ENCODE data around the gene PLA2G12B. TPM values are rescaled to one million over a fixed set of nuclear protein-coding genes. Genes with fewer than 3 reads are reported as not detected.

Gene PLA2G12B
- total and polyA plus RNA-seq, 2 of the 8 experiments (the other 6 are each of a cell fraction or from before 2014, with no cell fraction given), result not detected

DNA sequence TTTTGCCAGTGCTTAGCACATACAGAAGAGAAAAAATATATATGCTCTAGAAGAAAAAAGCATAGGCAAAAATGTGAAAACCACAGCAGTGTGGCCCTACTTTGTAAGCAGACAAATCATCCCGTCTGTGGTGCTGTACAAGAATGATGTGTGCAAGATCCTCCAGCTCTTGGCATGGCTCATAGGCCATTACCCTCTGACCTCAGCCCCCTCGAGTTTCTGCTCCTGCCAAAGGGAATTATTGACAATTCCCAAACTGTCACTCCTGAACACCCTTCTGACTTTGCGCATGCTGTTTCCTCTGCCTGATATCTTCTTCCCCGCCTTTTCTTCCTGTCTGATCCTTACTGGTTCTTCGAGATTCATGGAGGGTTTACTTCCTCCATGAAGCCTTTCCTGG, 27.1 kb downstream of the PLA2G12B start:
- no peaks in the 10 kb centered on the region for H4K20me1 ChIP-seq (replicated peaks in 1 of 2; ENCODE audit: control insufficient read depth in 1 of 2, insufficient read depth in 2 of 2, low read length in 2 of 2)
- H3K14ac ChIP-seq (ENCODE audit: insufficient read length), result no peak overlapping the region
- no peaks in the 10 kb centered on the region for H3K79me2 ChIP-seq (ENCODE audit: control insufficient read depth in 1 of 2, insufficient read depth in 2 of 2, low read length in 2 of 2)
- no peak overlapping the region for H2BK15ac ChIP-seq (ENCODE audit: low read length)
- H2BK120ac ChIP-seq (replicated peaks; ENCODE audit: low read depth, low read length), result no peak overlapping the region
- H4K91ac ChIP-seq (replicated peaks; ENCODE audit: insufficient read length, low read length), result no peak overlapping the region
- H3K23me2 ChIP-seq (ENCODE audit: low read depth, low read length), result no peaks in the 10 kb centered on the region
- no peak for TF ChIP-seq BACH1 (IDR thresholded peaks at IDR 0.05; ENCODE audit: low read length)
- no peak for TF ChIP-seq RBBP5 (IDR thresholded peaks at IDR 0.05; ENCODE audit: borderline replicate concordance, low read depth, low read length)
- no peak for TF ChIP-seq ZNF274 (IDR thresholded peaks at IDR 0.05; ENCODE audit: borderline replicate concordance, extremely low read depth, low read length)
- no peak for TF ChIP-seq EZH2 (IDR thresholded peaks at IDR 0.05; ENCODE audit: low read depth, low read length, severe bottlenecking)
- TF ChIP-seq, protein P1, sequence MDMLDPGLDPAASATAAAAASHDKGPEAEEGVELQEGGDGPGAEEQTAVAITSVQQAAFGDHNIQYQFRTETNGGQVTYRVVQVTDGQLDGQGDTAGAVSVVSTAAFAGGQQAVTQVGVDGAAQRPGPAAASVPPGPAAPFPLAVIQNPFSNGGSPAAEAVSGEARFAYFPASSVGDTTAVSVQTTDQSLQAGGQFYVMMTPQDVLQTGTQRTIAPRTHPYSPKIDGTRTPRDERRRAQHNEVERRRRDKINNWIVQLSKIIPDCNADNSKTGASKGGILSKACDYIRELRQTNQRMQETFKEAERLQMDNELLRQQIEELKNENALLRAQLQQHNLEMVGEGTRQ (IDR thresholded peaks at IDR 0.05; ENCODE audit: low read length), result no peak
- TF ChIP-seq CTBP2 (IDR thresholded peaks at IDR 0.05; ENCODE audit: borderline replicate concordance, insufficient read depth, insufficient read length, low read length), result no peak
- no peak for TF ChIP-seq RNF2 (IDR thresholded peaks at IDR 0.05; ENCODE audit: borderline replicate concordance, low read depth, low read length, missing control alignments, poor library complexity, severe bottlenecking)
- TF ChIP-seq GABPA (IDR thresholded peaks at IDR 0.05; ENCODE audit: borderline replicate concordance, insufficient read depth, low read length), result no peak
- no peak for TF ChIP-seq EP300 (IDR thresholded peaks at IDR 0.05; ENCODE audit: borderline replicate concordance in 1 of 2, low read depth in 2 of 2, low read length in 2 of 2)
- TF ChIP-seq CREB1 (IDR thresholded peaks at IDR 0.05), result no peak
- no peak for TF ChIP-seq POU5F1 (IDR thresholded peaks at IDR 0.05; ENCODE audit: low read depth, low read length)
- TF ChIP-seq NRF1 (IDR thresholded peaks at IDR 0.05; ENCODE audit: low read depth, low read length), result no peak
- H3K4me1 ChIP-seq (replicated peaks in 1 of 4; ENCODE audit: control insufficient read depth in 3 of 4, insufficient read depth in 4 of 4, low read length in 3 of 4), result no peaks in the 10 kb centered on the region
- H3K18ac ChIP-seq (ENCODE audit: extremely low read depth, low read length), result no peak overlapping the region
- no peak overlapping the region for H3K27ac ChIP-seq (ENCODE audit: low read depth, low read length)
- ChIA-PET POLR2A (ENCODE audit: partially characterized antibody) (no interaction called here), CTCF (ENCODE audit: partially characterized antibody) (interaction anchor here (1.7 kb wide), 1 partner anchor 11 kb away, joined by 7 read pairs; no protein-coding TSS in a partner anchor)
- no peak overlapping the region for H3K4ac ChIP-seq (replicated peaks; ENCODE audit: insufficient read length, low read depth, low read length)
- H3K9ac ChIP-seq (replicated peaks in 1 of 4; ENCODE audit: extremely low read depth in 1 of 4, low read depth in 3 of 4, low read length in 3 of 4), result no peak overlapping the region
- no peak overlapping the region for H3K4me2 ChIP-seq (ENCODE audit: insufficient read depth in 1 of 2, low read depth in 2 of 2, low read length in 2 of 2)
- H3K79me1 ChIP-seq (ENCODE audit: low read depth, low read length), result no peaks in the 10 kb centered on the region
- FAIRE-seq (no peak), DNase-seq (ENCODE audit: low read depth in 1 of 2, low spot score in 2 of 2) (no peak)
- no peak overlapping the region for H3K4me3 ChIP-seq (ENCODE audit: extremely low read depth in 1 of 4, insufficient read depth in 2 of 4, low read depth in 3 of 4, low read length in 4 of 4)
- H3K9me3 ChIP-seq (ENCODE audit: insufficient read depth in 2 of 2, low read depth in 1 of 2, low read length in 1 of 2), result no peaks in the 10 kb centered on the region
- H3K23ac ChIP-seq (ENCODE audit: insufficient read length), result no peak overlapping the region
- no peaks in the 10 kb centered on the region for H3K27me3 ChIP-seq (replicated peaks in 1 of 4; ENCODE audit: control insufficient read depth in 3 of 4, extremely low read depth in 1 of 4, insufficient read depth in 3 of 4, low read length in 3 of 4)
- H2AFZ ChIP-seq (ENCODE audit: low read length), result no peak overlapping the region
- H4K5ac ChIP-seq (ENCODE audit: insufficient read length, low read depth, low read length), result no peak overlapping the region
- 85% methylated on average over 5 of the region's 5 CpGs; no CpG with 5 or more reads in 1 of the 2 experiments for WGBS, 2 experiments (ENCODE audit: extremely low coverage in 1 of 2, insufficient coverage in 1 of 2, insufficient read length in 1 of 2, insufficient replicate concordance in 2 of 2, low coverage in 1 of 2, low lambda C conversion rate in 2 of 2, missing lambda C conversion rate in 1 of 2)
- H2BK5ac ChIP-seq (ENCODE audit: low read depth, low read length), result no peak overlapping the region
- H4K8ac ChIP-seq (ENCODE audit: extremely low read depth, insufficient read depth, low read length), result no peak overlapping the region
- H2BK12ac ChIP-seq (ENCODE audit: low read depth, low read length), result no peak overlapping the region
- H2AK5ac ChIP-seq (ENCODE audit: low read depth, low read length), result no peak overlapping the region
- H3K56ac ChIP-seq (replicated peaks; ENCODE audit: insufficient read length, low read depth, low read length), result no peak overlapping the region
- no peak overlapping the region for H2BK20ac ChIP-seq (ENCODE audit: low read length)
- no peaks in the 10 kb centered on the region for H3K36me3 ChIP-seq (ENCODE audit: control insufficient read depth in 2 of 4, insufficient read depth in 4 of 4, low read length in 3 of 4)

All from H1 (cell line).